ENCODE measurements around the gene LRCH4.

Gene LRCH4, protein sequence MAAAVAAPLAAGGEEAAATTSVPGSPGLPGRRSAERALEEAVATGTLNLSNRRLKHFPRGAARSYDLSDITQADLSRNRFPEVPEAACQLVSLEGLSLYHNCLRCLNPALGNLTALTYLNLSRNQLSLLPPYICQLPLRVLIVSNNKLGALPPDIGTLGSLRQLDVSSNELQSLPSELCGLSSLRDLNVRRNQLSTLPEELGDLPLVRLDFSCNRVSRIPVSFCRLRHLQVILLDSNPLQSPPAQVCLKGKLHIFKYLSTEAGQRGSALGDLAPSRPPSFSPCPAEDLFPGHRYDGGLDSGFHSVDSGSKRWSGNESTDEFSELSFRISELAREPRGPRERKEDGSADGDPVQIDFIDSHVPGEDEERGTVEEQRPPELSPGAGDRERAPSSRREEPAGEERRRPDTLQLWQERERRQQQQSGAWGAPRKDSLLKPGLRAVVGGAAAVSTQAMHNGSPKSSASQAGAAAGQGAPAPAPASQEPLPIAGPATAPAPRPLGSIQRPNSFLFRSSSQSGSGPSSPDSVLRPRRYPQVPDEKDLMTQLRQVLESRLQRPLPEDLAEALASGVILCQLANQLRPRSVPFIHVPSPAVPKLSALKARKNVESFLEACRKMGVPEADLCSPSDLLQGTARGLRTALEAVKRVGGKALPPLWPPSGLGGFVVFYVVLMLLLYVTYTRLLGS

DNA sequence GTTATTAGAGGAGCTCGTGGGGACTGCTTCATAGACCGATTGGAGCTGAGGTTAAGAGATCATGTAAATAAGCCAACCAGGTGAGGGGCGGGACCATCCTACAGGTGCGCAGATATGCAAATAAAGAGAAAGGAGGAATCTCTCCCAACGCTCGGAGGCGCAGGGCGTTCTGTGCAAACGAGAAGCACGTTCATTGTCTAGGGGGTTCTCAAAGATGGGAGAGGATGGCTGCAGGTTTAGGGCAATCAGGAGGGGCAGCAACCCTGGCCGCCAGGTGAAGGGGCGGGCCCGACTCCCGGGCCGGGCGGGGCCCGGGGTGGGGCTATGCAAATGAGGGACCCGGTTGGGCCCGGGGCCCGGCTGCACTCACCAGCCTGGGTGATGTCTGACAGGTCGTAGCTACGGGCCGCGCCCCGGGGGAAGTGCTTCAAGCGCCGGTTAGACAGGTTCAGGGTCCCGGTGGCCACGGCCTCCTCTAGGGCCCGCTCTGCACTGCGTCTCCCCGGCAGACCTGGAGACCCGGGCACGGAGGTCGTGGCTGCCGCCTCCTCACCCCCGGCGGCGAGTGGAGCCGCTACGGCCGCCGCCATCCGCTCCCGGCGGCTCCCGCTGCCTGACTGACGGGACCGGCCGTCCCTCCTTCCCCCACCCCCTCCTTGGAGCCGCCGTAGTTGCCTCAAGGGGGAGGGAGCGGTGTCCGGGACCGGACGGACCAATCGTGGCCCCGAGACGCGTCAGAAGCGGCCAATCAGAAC, at the start of gene LRCH4:
LRCH4 (minus strand) TSS at position 619 of the 755 bp plus-strand sequence; CDS start at position 590, 29 bp downstream.
- in situ Hi-C loops (cut with MboI; ENCODE audit: low sequenced_read_pairs), result no loop called here

DNA sequence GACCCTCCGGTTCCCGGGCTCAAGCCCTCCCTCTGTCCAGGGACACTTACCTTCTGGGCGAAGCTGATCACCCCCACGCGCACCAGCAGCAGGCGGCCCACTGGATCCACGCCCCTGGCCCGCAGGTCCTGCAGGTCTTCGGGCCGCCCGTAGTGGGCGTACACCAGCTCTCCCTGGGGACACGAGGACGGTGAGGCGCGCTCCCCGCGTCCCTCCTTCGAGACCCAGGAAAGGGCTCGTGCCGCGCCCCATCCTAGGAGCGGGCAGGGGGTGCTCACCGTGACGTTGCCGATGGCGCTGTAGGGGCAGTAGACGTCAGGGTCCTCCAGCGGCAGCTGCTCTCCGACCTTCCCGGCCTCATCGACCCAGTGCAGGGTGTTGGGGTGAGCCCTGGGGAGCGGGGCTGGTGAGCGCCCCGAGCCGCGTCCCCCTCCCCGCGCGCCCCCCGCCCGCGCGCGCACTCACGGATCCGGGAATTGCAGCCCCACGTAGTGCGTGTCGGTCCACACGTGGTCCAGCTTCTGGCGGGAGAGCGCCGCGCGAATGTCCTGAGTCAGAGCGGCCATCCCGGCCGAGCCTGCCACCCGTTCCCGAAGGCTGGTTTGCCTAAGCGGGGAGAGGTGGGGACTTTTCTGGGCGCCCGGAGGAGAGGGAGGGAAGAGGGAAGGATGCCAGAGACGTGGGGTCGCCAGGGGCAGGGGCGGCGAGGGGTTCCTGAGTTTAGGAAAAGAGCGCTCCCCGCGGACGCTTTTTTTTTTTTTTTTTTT, 47.2 kb upstream of the LRCH4 start:
- in situ Hi-C loops (cut with MboI; ENCODE audit: low sequenced_read_pairs), result no loop called here

DNA sequence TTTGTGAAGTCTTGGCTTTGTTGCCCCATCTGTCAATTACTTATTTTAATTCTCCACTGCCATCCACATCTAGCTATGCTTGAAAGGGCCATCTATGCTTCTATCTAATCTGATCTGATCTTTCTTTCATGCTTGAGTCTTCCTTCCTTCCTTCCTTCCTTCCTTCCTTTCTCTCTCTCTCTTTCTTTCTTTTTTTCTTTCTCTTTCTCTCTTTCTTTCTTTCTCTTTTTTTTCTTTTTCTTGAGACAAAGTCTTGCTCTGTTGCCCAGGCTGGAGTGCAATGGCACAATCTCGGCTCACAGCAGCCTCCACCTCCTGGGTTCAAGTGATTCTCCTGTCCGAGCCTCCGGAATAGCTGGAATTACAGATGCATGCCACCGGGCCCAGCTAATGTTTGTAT, 44.1 kb upstream of the LRCH4 start:
- in situ Hi-C loops (cut with MboI; ENCODE audit: low sequenced_read_pairs), result no loop called here

DNA sequence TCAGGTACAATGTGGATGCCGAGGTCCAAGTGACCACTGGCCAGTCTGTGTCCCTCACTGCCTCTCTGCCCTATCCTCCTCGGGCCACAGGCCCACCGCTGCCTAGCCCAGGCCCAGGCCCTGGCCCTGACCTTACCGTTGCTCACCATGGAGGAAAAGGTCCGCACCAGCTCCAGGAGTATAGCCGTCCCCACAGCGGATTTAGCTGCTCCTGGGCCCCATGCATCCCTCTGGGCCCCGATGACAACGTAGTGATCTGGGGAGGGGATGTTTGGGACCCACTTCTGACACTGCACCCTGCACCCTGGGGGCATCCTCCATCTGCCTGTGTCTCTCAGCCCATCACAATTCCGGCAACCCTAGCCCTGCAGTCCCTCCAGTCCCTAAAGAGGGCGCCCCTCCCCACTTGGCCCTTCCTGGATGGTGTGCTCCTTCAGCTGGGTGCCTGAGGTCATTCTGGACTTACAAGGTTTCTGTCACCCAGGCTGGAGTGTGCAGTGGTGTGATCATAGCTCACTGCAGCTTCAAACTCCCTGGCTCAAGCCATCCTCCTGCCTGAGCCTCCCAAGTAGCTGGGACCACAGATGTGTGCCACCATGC, 43.3 kb upstream of the LRCH4 start:
- in situ Hi-C loops (cut with MboI; ENCODE audit: low sequenced_read_pairs), result no loop called here

DNA sequence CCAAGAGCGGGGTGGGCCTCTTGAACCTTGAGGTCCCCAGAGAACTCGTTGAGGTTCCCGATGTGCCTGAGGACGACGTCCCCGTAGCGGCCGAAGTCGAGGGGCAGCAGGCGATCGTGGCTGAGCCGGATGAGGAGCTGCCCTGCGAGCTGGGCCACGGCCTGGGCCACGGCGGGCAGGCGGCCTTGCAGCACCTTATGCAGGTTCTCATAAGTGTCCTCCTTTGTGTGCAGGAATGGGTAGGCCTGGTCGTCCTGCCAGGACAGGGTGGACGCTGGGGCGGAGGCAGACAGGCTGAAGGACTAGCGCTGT, 41.3 kb upstream of the LRCH4 start:
- in situ Hi-C loops (cut with MboI; ENCODE audit: low sequenced_read_pairs), result no loop called here

DNA sequence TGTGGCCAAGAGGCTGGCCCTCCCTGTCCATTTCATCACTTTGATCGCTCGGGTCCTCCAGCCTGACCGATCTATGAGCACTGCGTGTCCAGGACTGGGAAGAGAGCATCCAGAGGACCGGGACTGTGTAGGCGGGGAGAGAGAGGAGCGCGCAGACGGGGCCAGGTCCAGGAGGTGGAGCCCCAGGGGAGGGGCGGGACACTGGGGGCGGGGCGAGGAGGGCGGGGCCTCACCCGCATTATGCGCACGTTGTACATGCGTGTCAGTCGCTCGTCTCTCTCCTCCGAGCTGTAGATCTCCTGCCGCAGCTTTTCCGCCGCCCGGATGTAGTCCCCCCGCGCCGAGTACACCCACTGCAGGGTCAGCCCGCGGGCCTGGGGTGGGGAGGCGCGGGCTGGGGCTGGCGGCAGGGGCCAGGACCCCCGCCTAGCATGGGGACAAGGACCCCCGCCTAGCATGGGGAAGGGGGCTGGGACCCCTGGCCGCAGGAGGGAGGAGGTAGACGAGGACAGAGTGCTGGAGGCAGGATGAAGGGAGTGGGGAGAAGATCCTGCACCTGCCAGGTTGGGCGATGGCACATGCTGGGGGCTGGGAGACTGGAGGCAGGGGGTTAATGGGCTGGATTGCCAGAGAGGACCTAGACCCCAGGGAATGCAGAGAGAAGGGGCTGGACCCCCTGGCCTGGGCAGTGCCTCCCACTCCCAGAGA, 40.8 kb upstream of the LRCH4 start:
- in situ Hi-C loops (cut with MboI; ENCODE audit: low sequenced_read_pairs), result no loop called here

DNA sequence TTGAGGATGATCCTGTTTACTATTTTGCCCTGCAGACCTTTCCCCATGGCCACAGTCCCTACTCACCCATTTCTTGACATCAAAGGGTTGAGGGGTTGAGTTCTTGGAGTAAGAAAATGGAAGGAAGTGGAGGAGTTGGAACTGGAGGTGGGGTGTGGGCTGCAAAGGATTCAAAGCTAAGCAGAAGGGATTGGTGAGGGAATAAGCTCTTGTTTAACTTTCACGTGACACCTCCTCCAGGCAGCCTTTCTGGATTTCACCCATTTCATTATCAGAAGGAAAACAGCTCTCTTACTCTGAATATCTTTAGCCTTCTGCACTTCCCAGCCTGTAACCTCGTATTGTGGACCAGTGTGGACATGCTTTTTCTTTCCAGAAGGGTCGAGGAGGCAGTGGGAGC, 40.1 kb upstream of the LRCH4 start:
- in situ Hi-C loops (cut with MboI; ENCODE audit: low sequenced_read_pairs), result no loop called here

DNA sequence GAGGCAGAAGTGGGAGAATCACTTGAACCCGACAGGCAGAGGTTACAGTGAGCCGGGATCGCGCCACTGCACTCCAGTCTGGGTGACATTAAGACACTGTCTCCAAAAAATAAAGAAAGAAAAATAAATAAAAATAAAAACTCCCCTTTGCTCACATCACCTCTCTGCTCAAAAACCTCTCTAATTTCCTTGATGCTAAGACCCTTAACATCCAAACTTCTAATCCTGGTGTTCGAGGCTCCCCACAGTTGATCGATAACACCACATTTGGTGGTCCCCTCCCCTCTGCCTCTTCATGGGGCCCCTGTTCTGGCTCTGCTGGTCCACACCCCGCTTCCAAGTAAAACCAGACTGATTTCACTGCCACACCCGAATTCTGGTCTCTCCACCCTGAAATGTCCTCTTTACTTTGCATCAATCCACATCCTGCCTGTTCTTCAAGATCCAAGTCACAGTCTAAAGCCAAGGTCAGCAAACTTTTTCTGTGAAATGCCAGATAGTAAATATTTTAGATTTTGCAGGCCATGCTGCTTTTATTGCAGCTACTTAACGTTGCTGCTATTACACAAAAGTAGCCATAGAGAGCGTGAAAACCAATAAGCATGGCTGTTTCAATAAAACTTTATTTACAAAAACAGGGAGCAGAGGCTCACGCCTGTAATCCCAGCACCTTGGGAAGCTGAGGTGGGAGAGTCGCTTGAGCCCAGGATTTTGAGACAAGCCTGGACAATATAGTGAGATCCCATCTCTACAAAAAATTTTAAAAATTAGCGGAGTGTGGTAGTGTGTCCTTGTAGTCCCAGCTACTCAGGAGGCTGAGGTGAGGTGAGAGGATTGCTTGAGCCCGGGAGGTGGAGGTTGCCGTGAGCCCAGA, 38.3 kb upstream of the LRCH4 start:
- in situ Hi-C loops (cut with MboI; ENCODE audit: low sequenced_read_pairs), result no loop called here

DNA sequence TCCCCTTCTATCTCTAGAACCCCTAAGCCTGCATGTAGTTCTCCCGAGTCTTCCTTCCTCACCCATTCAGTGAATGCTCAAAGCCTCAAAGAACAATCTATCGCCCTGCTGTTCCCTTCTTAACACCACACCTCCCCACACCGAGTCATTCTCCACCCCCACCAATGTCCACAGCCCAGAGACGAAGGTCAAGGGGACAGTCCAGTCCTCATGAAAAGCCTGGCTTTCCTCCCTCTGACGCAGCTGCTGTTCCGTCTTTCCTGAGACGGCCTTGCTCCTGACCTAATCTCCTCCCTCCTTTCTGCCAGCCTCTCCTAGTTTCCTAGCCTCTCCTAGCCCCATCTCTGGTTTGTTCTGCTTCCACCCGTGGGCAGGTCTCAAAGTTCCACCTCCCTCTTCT, 35.6 kb upstream of the LRCH4 start:
- in situ Hi-C loops (cut with MboI; ENCODE audit: low sequenced_read_pairs), result no loop called here

DNA sequence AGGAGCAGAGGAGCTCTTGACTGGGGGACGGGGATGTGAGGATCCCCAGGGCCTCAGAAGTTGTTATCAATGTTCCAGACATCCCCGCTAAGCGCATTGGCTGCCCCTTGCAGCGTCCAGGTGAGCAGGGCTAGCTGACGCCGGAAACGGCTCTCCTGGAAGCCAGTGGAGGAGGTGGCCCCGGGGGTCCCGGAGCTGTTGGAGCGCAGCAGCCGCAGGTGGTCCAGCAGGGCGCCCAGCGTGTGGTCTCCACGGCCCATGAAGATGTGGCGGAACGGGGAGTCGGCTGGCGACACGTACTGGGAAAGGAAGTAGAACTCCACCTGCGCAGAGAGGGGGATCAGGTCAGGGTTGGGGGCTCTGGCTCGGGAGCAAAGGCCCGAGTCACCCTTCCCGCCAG, 34.9 kb upstream of the LRCH4 start:
- in situ Hi-C loops (cut with MboI; ENCODE audit: low sequenced_read_pairs), result no loop called here

DNA sequence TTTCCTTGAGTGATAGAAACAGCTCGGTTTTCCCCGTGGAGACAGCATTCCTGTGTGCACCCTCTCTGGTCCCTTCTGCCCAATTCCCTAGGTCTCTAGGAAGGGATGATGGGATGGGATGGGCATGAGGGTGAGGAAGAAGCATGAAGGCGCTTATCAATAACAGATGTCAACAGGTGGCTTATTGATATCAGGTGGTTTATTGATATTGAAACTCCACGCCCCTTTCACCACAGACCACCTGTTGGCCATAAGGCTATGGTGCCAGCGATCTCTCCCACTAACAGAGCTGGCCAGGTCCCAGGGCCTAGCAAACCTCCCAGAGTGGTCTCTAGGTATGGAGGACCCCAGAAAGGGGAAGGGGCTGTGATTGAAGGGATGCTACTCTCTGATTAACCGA, 34.3 kb upstream of the LRCH4 start:
- in situ Hi-C loops (cut with MboI; ENCODE audit: low sequenced_read_pairs), result no loop called here

DNA sequence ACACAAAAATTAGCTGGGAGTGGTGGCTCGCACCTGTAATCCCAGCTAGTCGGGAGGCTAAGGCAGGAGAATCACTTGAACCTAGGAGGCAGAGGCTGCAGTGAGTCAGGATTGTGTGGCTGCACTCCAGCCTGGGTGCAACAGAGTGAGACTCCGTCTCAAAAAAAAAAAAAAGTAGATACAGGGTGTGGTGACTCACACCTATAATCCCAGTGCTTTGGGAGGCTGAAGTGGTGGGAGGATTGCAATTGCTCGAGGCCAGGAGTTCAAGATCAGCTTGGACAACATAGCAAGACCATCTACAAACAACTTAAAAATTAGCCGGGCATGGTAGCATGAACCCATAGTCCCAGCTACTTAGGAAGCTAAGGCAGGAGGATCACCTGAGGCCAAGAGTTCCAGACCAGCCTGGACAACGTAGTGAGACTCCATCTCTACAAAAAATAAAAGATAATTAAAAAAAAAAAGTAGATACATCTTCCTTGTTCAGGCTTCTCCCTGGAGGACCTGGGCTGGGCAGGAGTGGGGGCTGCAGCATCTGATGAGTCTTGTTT, 28.5 kb upstream of the LRCH4 start:
- in situ Hi-C loops (cut with MboI; ENCODE audit: low sequenced_read_pairs), result no loop called here

DNA sequence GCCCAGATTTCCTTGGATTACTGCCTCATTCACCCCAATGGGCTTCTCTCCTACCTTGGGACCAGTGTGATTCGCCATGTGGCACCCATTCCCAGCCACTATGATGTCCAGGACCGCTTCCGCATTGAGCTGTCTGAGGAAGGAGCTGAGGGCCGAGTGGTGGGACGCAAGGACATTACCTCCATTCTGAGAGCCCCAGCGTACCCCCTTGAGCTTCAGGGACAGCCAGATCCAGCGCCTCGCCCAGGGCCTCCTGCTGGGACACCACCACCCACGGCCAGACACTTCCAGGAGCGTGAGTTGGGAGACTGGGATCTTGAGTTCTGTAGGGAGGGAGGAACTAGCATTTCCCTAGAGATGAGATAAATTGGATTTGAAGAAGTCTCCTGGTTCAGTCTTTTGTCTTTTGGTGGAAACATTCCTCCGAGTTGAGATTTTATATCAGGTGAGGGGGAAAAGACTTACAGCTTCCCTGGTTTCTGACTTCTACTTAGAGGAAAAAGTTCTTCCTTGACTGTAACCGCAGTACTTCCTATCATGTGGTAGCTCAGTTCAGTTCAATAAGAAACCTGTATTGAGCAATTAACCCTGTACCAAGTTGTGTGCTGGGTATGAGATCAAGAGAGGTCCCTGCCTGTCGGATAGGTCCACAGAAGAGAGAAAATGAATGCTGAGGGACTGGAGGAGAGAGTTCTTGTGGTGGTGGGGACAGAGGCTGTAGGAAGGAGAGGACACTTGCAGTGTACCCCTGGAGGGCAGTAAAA, 27.7 kb upstream of the LRCH4 start:
- in situ Hi-C loops (cut with MboI; ENCODE audit: low sequenced_read_pairs), result no loop called here

DNA sequence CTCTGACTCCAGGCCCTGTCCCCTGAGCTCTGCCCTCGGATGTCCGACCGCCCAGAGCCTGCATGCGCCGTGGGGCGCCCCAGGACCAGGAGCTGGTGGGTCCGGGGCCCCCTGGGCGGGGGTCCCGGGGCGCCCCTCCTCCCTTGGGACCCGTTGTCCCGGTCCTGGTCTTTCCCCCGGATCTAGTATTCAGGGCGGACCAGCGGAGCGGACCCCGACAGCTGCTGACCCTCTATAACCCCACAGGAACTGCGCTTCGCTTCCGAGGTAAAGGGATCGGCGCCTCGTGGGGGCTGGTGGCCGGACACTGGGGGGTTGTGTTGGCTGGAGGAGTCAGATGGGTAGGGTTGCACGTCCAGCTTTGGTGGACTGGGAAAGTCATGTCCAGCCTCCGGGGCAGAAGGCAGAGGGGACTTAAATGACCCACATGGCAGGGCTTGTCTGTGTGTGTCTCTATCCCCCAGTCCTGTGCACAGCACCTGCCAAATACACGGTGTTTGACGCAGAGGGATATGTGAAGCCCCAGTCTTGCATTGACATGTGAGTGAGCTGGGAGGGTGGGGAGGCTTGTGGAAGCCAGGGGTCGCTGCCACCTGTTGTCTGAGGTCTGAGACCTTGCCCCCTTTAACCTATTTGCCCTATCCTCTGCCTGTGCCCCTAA, 26.9 kb upstream of the LRCH4 start:
- in situ Hi-C loops (cut with MboI; ENCODE audit: low sequenced_read_pairs), result no loop called here

DNA sequence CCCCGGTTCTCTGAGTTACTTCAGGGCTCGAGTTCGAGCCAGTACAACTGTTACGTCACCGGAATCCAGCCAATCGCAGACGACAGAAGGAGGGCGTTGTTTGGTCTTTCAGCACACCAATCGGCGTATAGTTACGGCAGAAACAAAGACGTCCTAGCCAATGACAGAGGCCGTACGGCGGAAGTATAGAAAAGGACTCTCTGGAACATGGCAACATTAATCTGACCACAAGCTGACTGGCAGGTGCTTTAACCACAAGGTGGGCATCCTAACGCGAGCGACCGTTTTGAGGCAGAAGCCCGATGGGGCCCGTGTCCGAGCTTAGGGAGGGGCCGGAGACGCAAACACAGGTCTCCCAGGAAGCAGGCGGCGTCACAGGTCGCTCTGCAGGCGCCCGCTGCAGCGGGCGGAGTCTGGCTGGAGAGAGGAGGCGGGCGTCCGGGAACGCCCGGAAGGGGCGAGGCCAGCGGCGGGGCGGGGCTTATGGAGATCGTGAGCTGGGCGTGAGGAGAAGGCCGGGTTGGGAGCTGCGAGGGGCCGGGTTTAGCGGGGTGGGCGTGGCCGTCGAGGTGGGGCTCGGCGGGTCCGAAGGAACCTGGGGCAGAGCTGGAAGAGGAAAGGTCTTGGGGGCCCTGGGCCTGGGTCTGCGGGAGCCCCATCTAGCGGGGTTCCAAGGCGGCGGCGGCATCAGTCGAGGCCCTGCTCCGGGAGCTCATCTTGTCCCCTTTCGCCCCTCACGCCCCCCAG, 26.2 kb upstream of the LRCH4 start, which contains the start of gene MOSPD3:
MOSPD3 (plus strand) TSS at position 558 of the 747 bp plus-strand sequence. CDS start 252 bp downstream, outside the sequence.
- in situ Hi-C loops (cut with MboI; ENCODE audit: low sequenced_read_pairs), result no loop called here

DNA sequence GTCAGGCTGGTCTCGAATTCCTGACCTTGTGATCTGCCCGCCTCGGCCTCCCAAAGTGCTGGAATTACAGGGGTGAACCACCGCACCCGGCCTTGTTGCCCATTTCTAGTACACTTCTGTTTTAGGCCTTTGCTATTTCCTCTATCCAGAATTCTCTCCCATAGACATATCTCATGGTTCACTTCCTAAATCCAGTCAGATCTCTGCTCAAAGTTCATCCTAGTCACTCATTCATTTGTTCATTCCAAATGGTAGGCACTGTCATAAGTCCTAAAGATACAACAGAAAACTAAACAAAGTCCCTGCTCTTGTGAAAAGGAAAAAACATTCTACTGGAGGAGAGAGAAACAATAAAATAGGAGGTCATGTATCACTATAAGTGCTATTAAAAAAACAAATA, 24.0 kb upstream of the LRCH4 start:
- in situ Hi-C loops (cut with MboI; ENCODE audit: low sequenced_read_pairs), result no loop called here

DNA sequence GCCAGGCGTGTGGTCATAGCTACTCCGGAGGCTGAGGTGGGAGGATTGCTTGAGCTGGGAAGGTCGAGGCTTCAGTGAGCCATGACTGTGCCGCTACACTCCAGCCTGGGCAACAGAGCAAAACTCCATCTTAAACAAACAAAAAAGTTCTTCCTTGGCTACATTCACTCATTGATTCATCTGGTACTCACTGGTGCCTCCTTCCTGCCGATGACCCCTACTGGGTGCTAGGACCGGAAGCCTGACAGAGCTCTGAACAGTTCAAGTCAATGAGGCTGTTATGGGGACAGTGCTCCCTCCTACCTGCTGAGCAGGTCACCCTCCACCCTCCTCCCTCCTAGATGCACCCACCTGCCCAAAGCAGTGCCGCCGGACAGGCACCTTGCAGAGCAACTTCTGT, 21.2 kb upstream of the LRCH4 start:
- in situ Hi-C loops (cut with MboI; ENCODE audit: low sequenced_read_pairs), result no loop called here

Measured in hTERT RPE-1 (cell line).